HG03457 (cell line): ENCODE measurements around the gene STK33.

Source experiments
- ATAC-seq: cut with Tn5 transposase; IDR thresholded peaks from one replicate; pipeline ENCODE4 v1.9.1; 2021; ENCODE audit warnings: moderate number of reproducible peaks; ENCODE audit not compliant: unreplicated experiment

Gene STK33

GRCh38 chr11:8604078-8604723 lies 10.2 kb upstream of the STK33 start:
- no peak for ATAC-seq

GRCh38 chr11:8603696-8604077 lies 9.7 kb upstream of the STK33 start:
- no peak for ATAC-seq

DNA sequence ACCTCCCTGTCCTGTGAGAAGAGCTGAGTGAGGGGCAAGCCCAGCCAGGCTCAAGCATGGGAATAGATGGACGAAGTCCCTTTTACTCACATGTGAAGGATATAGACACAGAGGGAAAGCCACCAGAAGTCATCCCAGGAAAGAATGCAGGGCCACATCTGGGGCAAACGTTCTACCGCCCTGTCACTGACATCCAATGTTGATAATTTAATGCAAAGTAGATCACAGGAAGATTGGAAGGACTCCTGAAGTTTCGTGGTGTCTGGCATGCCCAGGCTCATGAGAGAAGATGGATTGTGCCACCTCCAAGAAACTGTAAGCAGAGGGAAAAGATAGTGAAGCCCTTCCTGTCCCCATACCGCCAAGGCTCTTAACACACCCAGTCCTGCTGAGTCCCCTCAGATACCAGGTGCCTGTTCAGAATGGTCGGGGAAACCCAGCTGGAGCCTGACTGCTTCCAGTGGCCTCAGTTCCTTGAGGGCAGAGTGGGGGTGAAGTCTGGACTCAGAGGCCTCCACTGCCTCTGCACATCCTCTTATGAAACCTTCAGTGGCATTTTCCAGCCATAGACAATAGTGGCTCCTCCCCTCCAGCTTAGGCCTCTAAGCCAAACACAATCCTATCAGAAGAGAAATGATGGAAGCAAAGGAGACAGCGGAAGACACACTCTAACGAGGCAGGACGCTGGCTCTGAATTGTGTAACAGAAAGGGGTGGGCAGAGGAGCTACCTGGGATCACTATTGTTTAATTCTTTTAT lies 7.5 kb upstream of the STK33 start:
- no peak for ATAC-seq

DNA sequence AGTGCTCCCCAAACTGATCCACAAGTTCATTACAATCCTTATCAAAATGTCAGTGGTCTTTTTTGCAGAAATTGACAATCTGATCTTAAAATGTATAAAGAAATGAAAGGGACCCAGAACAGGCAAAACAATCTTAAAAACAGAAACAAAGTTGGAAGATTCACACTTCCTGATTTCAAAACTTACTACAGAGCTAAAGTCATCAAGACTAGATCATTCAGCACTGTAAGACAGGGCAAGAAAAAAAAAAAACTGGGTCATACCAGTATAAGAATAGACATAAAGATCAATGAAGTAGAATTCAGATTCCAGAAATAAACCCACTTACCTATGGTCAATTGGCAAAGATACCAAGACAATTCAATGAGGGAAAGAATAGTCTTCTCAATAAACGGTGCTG lies 4.5 kb upstream of the STK33 start:
- no peak for ATAC-seq

- ATAC-seq: no peak
Observed at GRCh38 chr11:8597182-8597581, 3.2 kb upstream of the STK33 start.

DNA sequence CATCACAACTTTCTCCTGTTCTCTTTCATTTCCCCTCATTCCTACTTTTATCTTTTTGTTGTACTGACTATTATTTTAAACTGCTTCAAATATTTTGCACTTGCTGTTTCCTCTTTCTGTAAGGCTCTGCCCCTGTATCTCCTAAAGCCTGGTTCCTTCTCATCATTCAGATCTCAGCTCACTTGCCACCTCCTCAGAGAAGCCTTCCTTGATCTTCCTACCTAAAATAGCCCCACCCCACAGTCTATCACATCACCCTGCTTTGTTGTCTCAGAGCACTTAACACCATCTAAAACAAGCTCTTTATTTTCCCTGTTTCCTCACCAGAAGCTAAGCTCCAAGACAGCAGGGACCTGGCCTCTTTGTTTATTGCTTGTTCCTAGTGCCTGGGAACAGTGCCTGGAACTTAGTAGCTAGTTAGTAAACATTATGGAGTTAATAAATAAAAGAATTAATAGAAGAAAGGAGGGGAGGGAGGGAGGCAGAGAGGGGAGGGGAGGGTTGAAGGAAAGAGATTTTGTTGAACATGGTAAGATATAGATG lies 2.5 kb upstream of the STK33 start:
- no peak for ATAC-seq

- ATAC-seq: no peak
Observed at GRCh38 chr11:8593455-8593854, 573 bp downstream of the STK33 start.

DNA sequence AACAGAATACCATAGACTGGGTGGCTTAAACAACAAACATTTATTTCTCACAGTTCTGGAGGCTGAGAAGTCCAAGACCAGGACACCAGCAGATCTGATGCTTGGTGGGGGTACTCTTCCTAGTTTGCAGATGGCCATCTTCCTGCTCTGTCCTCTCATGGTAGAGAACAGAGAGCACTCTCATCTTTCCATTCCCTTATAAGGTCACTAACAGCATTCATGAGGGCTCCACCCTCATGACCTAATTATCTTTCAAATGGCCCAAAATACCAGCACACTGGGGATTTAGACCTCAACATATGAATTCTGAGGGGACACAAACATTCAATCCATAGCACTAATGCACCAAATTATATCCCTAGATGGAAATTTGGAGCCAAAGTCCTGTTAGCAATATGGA lies 6.1 kb downstream of the STK33 start:
- ATAC-seq: no peak

GRCh38 chr11:8586805-8587204 lies 7.2 kb downstream of the STK33 start:
- no peak for ATAC-seq

GRCh38 chr11:8586184-8586583 lies 7.8 kb downstream of the STK33 start:
- ATAC-seq: no peak

GRCh38 chr11:8584511-8584910 lies 9.5 kb downstream of the STK33 start:
- no peak for ATAC-seq

- no peak for ATAC-seq
Observed at GRCh38 chr11:8584082-8584481, 9.9 kb downstream of the STK33 start.

GRCh38 chr11:8581300-8581699 lies 12.7 kb downstream of the STK33 start:
- no peak for ATAC-seq

DNA sequence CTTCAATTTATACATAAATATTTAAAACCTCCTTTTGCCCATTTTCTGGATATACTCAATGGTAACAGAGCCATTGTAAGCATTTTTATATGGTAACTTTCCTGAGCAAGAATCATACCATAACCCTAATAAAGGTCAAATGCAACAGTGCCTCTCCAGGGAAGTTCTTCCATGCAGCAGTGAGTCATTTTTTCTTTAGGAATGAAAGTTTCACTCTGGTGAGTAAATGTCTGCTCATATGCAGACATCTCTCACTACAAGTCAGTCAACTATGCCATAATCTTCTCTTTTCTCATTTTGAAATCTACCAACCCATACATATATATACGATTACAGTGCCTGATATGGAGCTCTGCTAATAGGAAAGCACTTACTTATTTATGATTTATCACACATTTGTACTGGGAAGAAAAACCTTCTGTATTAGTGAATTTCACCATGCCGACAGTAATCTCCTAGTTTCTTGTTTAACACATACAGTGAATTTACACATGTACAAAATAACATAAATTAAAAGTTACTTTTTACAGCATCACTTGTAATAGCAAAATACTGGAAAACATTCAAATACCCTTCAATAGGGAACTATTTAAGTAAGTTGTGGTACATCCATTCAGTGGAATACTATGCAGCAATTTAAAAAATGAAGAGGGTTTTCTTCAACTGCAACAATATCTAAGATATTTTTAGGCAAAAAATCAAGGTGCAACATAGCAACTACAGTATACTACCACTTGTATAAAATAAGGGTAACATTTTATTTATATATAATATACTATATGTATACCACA lies 16.0 kb downstream of the STK33 start:
- no peak for ATAC-seq

DNA sequence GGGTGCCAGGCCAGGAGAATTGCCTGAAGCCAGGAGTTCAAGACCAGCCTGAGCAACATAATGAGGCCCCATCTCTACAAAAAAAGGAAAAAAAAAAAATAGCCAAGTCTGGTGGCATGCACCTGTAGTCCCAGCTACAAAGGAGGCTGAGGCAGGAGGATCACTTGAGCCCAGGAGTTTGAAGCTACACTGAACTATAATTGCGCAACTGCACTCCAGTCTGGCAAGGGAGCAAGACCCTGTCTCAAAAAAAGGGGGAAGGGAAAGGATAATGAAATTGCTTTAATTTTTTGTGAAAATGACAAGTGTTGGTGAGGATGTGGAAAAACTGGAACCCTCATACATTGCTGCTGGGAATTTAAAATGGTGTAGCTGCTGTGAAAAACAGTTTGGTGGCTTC lies 19.2 kb downstream of the STK33 start:
- ATAC-seq: no peak

GRCh38 chr11:8573777-8574176 lies 20.3 kb downstream of the STK33 start:
- no peak for ATAC-seq

GRCh38 chr11:8567602-8568198 lies 26.3 kb downstream of the STK33 start:
- ATAC-seq: no peak

DNA sequence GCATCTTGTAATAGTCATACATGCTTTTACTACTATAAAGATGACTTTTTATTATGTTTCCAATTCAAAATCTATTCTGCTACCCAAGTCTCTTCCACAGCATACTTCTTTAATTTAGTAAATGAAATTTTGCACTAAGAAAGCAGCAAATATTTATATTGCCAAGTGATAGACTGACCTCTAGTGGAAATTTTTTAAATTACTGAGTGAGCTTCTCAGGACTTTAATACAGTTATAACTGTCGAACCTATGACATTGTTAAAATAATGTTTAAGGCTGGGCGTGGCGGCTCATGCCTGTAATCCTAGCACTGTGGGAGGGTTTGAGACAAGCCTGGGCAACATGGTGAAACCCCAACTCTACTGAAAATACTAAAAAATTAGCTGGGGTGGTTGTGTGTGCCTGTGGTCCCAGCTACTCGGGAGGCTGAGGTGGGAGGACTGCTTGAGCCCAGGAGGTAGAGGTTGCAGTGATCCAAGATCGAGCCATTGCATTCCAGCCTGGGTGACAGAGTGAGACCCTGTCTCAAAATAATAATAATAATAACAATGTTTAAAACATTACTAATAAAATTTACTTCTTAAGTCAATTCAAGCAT lies 27.3 kb downstream of the STK33 start:
- ATAC-seq: no peak

GRCh38 chr11:8564526-8564925 lies 29.5 kb downstream of the STK33 start:
- ATAC-seq: no peak

GRCh38 chr11:8561461-8561860 lies 32.6 kb downstream of the STK33 start:
- ATAC-seq: no peak

DNA sequence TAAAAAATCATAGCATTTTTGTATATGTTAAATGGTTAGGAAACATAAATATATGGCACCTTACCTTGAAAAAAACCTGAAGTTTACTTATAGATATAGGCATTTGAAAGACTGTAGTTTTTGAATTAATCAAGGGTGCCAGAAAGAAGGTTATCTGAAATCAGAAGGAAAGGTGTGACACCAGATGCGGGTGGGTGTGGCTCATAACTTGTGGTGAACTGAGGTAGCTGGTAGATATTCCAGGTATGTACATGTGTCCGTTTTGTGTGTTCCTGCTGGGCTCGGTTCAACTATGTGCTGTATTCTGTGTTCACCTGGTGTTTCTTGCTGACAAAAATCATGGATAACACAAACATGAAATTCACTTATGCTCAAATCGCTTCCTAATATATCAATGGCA lies 35.6 kb downstream of the STK33 start:
- ATAC-seq: no peak
